Caco-2 (cell line): ENCODE results near the gene SLIT3. TPM values are rescaled to one million over a fixed set of nuclear protein-coding genes. Genes with fewer than 3 reads are reported as not detected.

Experiments
- BruUV-seq: library from RNA; stranded (reverse); fragments of 400-500 nt; replicated peaks from 2 replicates; lab custom pipeline; 2021; lab: Mats Ljungman, UMichigan
- CTCF ChIA-PET: fragments of 300-600 bp; sonication (Branson Sonifier 250); formaldehyde crosslinking; loops from one replicate; lab custom pipeline; 2022; ENCODE audit warnings: antibody characterized with exemption; lab: Charles Lee
- POLR2A ChIA-PET: fragments of 300-600 bp; sonication (Branson Sonifier 250); formaldehyde crosslinking; loops from one replicate; lab custom pipeline; 2022; ENCODE audit warnings: antibody characterized with exemption; lab: Charles Lee
- DNase-seq, 2 experiments: peaks; one replicate each; pipeline versions ENCODE4 v3.0.0 to v3.0.0-alpha.2; 2020 to 2022
- H3K27me3 ChIP-seq: replicated peaks from 2 replicates; pipeline ENCODE4 v1.6.0; 2011; ENCODE audit warnings: low read length; ENCODE audit not compliant: control insufficient read depth, insufficient read depth
- H3K36me3 ChIP-seq: 2 replicates; pipeline ENCODE4 v1.5.1; 2011; ENCODE audit warnings: low read length; ENCODE audit not compliant: control insufficient read depth, insufficient read depth
- H3K4me1 ChIP-seq: fragments of 250-450 bp; sonication (Bioruptor Pico); 2 replicates; pipeline ENCODE4 v1.5.1; 2020; ENCODE audit warnings: mild to moderate bottlenecking
- H3K4me3 ChIP-seq: 2 replicates; pipeline ENCODE4 v1.5.1; 2011; ENCODE audit warnings: low read depth, mild to moderate bottlenecking, control low read depth, low read length
- H3K9me3 ChIP-seq: fragments of 250-450 bp; sonication (Bioruptor Pico); 2 replicates; pipeline ENCODE4 v1.5.1; 2020; ENCODE audit warnings: mild to moderate bottlenecking, moderate library complexity
- H3K27ac Mint-ChIP-seq: one replicate; pipeline ENCODE4 v1.8.0; 2022; ENCODE audit warnings: mixed read lengths; ENCODE audit not compliant: unreplicated experiment
- H3K27me3 Mint-ChIP-seq: one replicate; pipeline ENCODE4 v1.8.0; 2022; ENCODE audit warnings: mixed read lengths; ENCODE audit not compliant: insufficient read depth, unreplicated experiment
- H3K36me3 Mint-ChIP-seq: one replicate; pipeline ENCODE4 v1.8.0; 2022; ENCODE audit warnings: mild to moderate bottlenecking, mixed read lengths; ENCODE audit not compliant: insufficient read depth, unreplicated experiment
- H3K4me1 Mint-ChIP-seq: one replicate; pipeline ENCODE4 v1.8.0; 2022; ENCODE audit warnings: low read depth, mixed read lengths; ENCODE audit not compliant: unreplicated experiment
- H3K4me3 Mint-ChIP-seq: one replicate; pipeline ENCODE4 v1.8.0; 2022; ENCODE audit warnings: mild to moderate bottlenecking, moderate library complexity, mixed read lengths; ENCODE audit not compliant: unreplicated experiment
- H3K9me3 Mint-ChIP-seq: one replicate; pipeline ENCODE4 v1.8.0; 2022; ENCODE audit warnings: mixed read lengths; ENCODE audit not compliant: unreplicated experiment
- CTCF ChIP-seq, 2 experiments: fragments of 200-600 bp in 1 of 2; IDR thresholded peaks; 1 replicate in 1 of 2; 2 replicates in 1 of 2; pipeline versions ENCODE4 v1.5.1 to v1.8.0; 2011 to 2022; ENCODE audit warnings: antibody characterized with exemption in 1 of 2, control low read depth in 1 of 2, inconsistent platforms in 1 of 2, low read depth in 1 of 2, low read length in 1 of 2, mild to moderate bottlenecking in 1 of 2, moderate library complexity in 1 of 2; ENCODE audit not compliant: insufficient read depth in 1 of 2, severe bottlenecking in 1 of 2, unreplicated experiment in 1 of 2
- intact Hi-C: fragments of 100-400 bp; cut with micrococcal nuclease; formaldehyde crosslinking; loops from one replicate; pipeline ENCODE4 v1.10.0; 2022; ENCODE audit not compliant: unreplicated experiment
- total RNA-seq: library from RNA; stranded (reverse); gene quantifications from 2 replicates; pipeline ENCODE4 v1.2.3, GENCODE V29; 2022

Gene SLIT3
- total RNA-seq, 1 experiment from 2014 or later = 2.1 TPM

GRCh38 chr5:168969326-168969886 lies 331.5 kb downstream of the SLIT3 start:
- Histone ChIP-seq H3K36me3 (no peaks in the 10 kb centered on the region), H3K27me3 (no peaks in the 10 kb centered on the region), H3K4me1 (peaks cover 7% of the 10 kb centered on the region), H3K4me3 (no peak overlapping the region), H3K9me3 (no peaks in the 10 kb centered on the region)
- H3K27me3 Mint-ChIP-seq = no peaks in the 10 kb centered on the region
- H3K27ac Mint-ChIP-seq = no peak overlapping the region
- H3K36me3 Mint-ChIP-seq = peaks cover 5% of the 10 kb centered on the region
- H3K4me3 Mint-ChIP-seq = no peak overlapping the region
- DNase-seq = no peak
- BruUV-seq = no TSS peak
- intact Hi-C loops = no loop called here
- H3K9me3 Mint-ChIP-seq = peaks cover 10% of the 10 kb centered on the region
- CTCF ChIA-PET = no interaction called here
- POLR2A ChIA-PET = no interaction called here
- H3K4me1 Mint-ChIP-seq = peaks cover 24% of the 10 kb centered on the region
- no peak for TF ChIP-seq CTCF (IDR thresholded peaks at IDR 0.05; ENCODE audit: insufficient read depth in 1 of 2, low read depth in 1 of 2, low read length in 1 of 2, severe bottlenecking in 1 of 2, unreplicated experiment in 1 of 2)

- POLR2A ChIA-PET = no interaction called here
- H3K4me1 Mint-ChIP-seq = peaks cover 19% of the 10 kb centered on the region
- no peaks in the 10 kb centered on the region for H3K27me3 Mint-ChIP-seq
- TF ChIP-seq CTCF (IDR thresholded peaks at IDR 0.05; ENCODE audit: insufficient read depth in 1 of 2, low read depth in 1 of 2, low read length in 1 of 2, severe bottlenecking in 1 of 2, unreplicated experiment in 1 of 2) = no peak
- H3K36me3 Mint-ChIP-seq = no peaks in the 10 kb centered on the region
- DNase-seq = no peak
- Histone ChIP-seq H3K36me3 (no peaks in the 10 kb centered on the region), H3K9me3 (no peaks in the 10 kb centered on the region), H3K4me1 (peaks cover 11% of the 10 kb centered on the region; the same call in 1 of the 2 replicates), H3K4me3 (no peak overlapping the region), H3K27me3 (no peaks in the 10 kb centered on the region)
- CTCF ChIA-PET = no interaction called here
- no peak overlapping the region for H3K4me3 Mint-ChIP-seq
- intact Hi-C loops = no loop called here
- no peak overlapping the region for H3K27ac Mint-ChIP-seq
- H3K9me3 Mint-ChIP-seq = peaks cover 10% of the 10 kb centered on the region
- BruUV-seq = no TSS peak
Observed at GRCh38 chr5:168967882-168968620, 332.9 kb downstream of the SLIT3 start.

GRCh38 chr5:168965638-168966037 lies 335.3 kb downstream of the SLIT3 start:
- Mint-ChIP-seq H3K27ac (no peak overlapping the region), H3K4me1 (peaks cover 15% of the 10 kb centered on the region), H3K4me3 (no peak overlapping the region), H3K9me3 (peaks cover 10% of the 10 kb centered on the region), H3K27me3 (no peaks in the 10 kb centered on the region), H3K36me3 (no peaks in the 10 kb centered on the region)
- Histone ChIP-seq H3K36me3 (no peaks in the 10 kb centered on the region), H3K9me3 (no peaks in the 10 kb centered on the region), H3K4me3 (no peak overlapping the region), H3K4me1 (peaks cover 11% of the 10 kb centered on the region; the same call in 1 of the 2 replicates), H3K27me3 (no peaks in the 10 kb centered on the region)
- POLR2A ChIA-PET = no interaction called here
- CTCF ChIA-PET = no interaction called here
- no peak for TF ChIP-seq CTCF (IDR thresholded peaks at IDR 0.05; ENCODE audit: insufficient read depth in 1 of 2, low read depth in 1 of 2, low read length in 1 of 2, severe bottlenecking in 1 of 2, unreplicated experiment in 1 of 2)
- DNase-seq = no peak
- no TSS peak for BruUV-seq
- intact Hi-C loops = no loop called here
